ENCODE results near the gene LAMA5.
A peak's percentile ranks its signal among the peaks of the same experiment; 100 is the strongest.

The LAMA5 gene

GRCh38 chr20:62365814-62366369 is 1.2 kb downstream of the LAMA5 start:
- Histone ChIP-seq H3K4me1 (ENCODE audit: insufficient read depth, low read length) (peaks cover 72% of the 10 kb centered on the region), H3K4me3 (ENCODE audit: low read length) (peak overlapping the region; percentile 80), H3K9me3 (ENCODE audit: insufficient read depth, low read depth, low read length) (no peaks in the 10 kb centered on the region), H3K27ac (ENCODE audit: low read depth, low read length) (peak overlapping the region; percentile 92), H3K36me3 (ENCODE audit: insufficient read depth, low read length) (peaks cover 7% of the 10 kb centered on the region; the same call in 1 of the 2 replicates), H3K9ac (ENCODE audit: low read depth, low read length) (peak overlapping the region; percentile 66), H3K27me3 (ENCODE audit: insufficient read depth, low read length) (no peaks in the 10 kb centered on the region)
- WGBS = 5% methylated on average over 10 of the region's 10 CpGs

GRCh38 chr20:62364911-62365736 is 2.0 kb downstream of the LAMA5 start:
- peaks cover 72% of the 10 kb centered on the region for H3K4me1 ChIP-seq (ENCODE audit: insufficient read depth, low read length)
- H3K27ac ChIP-seq (ENCODE audit: low read depth, low read length) = peak overlapping the region; percentile 92; the same call in 1 of the 2 replicates
- H3K36me3 ChIP-seq (ENCODE audit: insufficient read depth, low read length) = peaks cover 11% of the 10 kb centered on the region
- peak overlapping the region; percentile 35; the same call in 1 of the 2 replicates for H3K9ac ChIP-seq (ENCODE audit: low read depth, low read length)
- no peaks in the 10 kb centered on the region for H3K9me3 ChIP-seq (ENCODE audit: insufficient read depth, low read depth, low read length)
- peak overlapping the region; percentile 80 for H3K4me3 ChIP-seq (ENCODE audit: low read length)
- 86% methylated on average over 27 of the region's 27 CpGs for WGBS
- H3K27me3 ChIP-seq (ENCODE audit: insufficient read depth, low read length) = no peaks in the 10 kb centered on the region

GRCh38 chr20:62363920-62364851 is 2.9 kb downstream of the LAMA5 start:
- H3K36me3 ChIP-seq (ENCODE audit: insufficient read depth, low read length) = peaks cover 14% of the 10 kb centered on the region
- peaks cover 62% of the 10 kb centered on the region for H3K4me1 ChIP-seq (ENCODE audit: insufficient read depth, low read length)
- no peaks in the 10 kb centered on the region for H3K27me3 ChIP-seq (ENCODE audit: insufficient read depth, low read length)
- H3K9me3 ChIP-seq (ENCODE audit: insufficient read depth, low read depth, low read length) = no peaks in the 10 kb centered on the region
- H3K9ac ChIP-seq (ENCODE audit: low read depth, low read length) = no peak overlapping the region; the same call in 1 of the 2 replicates
- WGBS = 84% methylated on average over 22 of the region's 22 CpGs
- no peak overlapping the region for H3K4me3 ChIP-seq (ENCODE audit: low read length)
- peak overlapping the region; percentile 92 for H3K27ac ChIP-seq (ENCODE audit: low read depth, low read length)

- H3K4me3 ChIP-seq (ENCODE audit: low read length) = no peak overlapping the region
- no peaks in the 10 kb centered on the region for H3K27me3 ChIP-seq (ENCODE audit: insufficient read depth, low read length)
- H3K9ac ChIP-seq (ENCODE audit: low read depth, low read length) = peak overlapping the region; percentile 17; the same call in 1 of the 2 replicates
- WGBS = 71% methylated on average over 20 of the region's 20 CpGs
- no peaks in the 10 kb centered on the region for H3K9me3 ChIP-seq (ENCODE audit: insufficient read depth, low read depth, low read length)
- peak overlapping the region; percentile 92 for H3K27ac ChIP-seq (ENCODE audit: low read depth, low read length)
- H3K36me3 ChIP-seq (ENCODE audit: insufficient read depth, low read length) = peaks cover 14% of the 10 kb centered on the region
- peaks cover 55% of the 10 kb centered on the region for H3K4me1 ChIP-seq (ENCODE audit: insufficient read depth, low read length)
Measured at GRCh38 chr20:62362991-62363919, 3.9 kb downstream of the LAMA5 start.

- Histone ChIP-seq H3K4me1 (ENCODE audit: insufficient read depth, low read length) (peaks cover 48% of the 10 kb centered on the region), H3K9me3 (ENCODE audit: insufficient read depth, low read depth, low read length) (no peaks in the 10 kb centered on the region), H3K9ac (ENCODE audit: low read depth, low read length) (peak overlapping the region; percentile 55), H3K4me3 (ENCODE audit: low read length) (no peak overlapping the region), H3K27me3 (ENCODE audit: insufficient read depth, low read length) (no peaks in the 10 kb centered on the region), H3K36me3 (ENCODE audit: insufficient read depth, low read length) (peaks cover 14% of the 10 kb centered on the region), H3K27ac (ENCODE audit: low read depth, low read length) (peak overlapping the region; percentile 92)
- WGBS = 89% methylated on average over 13 of the region's 13 CpGs
Measured at GRCh38 chr20:62362590-62362940, 4.5 kb downstream of the LAMA5 start.

GRCh38 chr20:62361799-62362589 is 5.1 kb downstream of the LAMA5 start:
- 66% methylated on average over 34 of the region's 34 CpGs for WGBS
- H3K27me3 ChIP-seq (ENCODE audit: insufficient read depth, low read length) = no peaks in the 10 kb centered on the region
- H3K9ac ChIP-seq (ENCODE audit: low read depth, low read length) = peak overlapping the region; percentile 72
- H3K27ac ChIP-seq (ENCODE audit: low read depth, low read length) = peak overlapping the region; percentile 96
- H3K4me1 ChIP-seq (ENCODE audit: insufficient read depth, low read length) = peaks cover 46% of the 10 kb centered on the region
- no peak overlapping the region for H3K4me3 ChIP-seq (ENCODE audit: low read length)
- H3K9me3 ChIP-seq (ENCODE audit: insufficient read depth, low read depth, low read length) = no peaks in the 10 kb centered on the region
- peaks cover 14% of the 10 kb centered on the region for H3K36me3 ChIP-seq (ENCODE audit: insufficient read depth, low read length)

GRCh38 chr20:62360854-62361798 is 6.0 kb downstream of the LAMA5 start:
- Histone ChIP-seq H3K4me1 (ENCODE audit: insufficient read depth, low read length) (peaks cover 54% of the 10 kb centered on the region), H3K27ac (ENCODE audit: low read depth, low read length) (peak overlapping the region; percentile 96), H3K9ac (ENCODE audit: low read depth, low read length) (peak overlapping the region; percentile 72), H3K27me3 (ENCODE audit: insufficient read depth, low read length) (no peaks in the 10 kb centered on the region), H3K4me3 (ENCODE audit: low read length) (no peak overlapping the region), H3K9me3 (ENCODE audit: insufficient read depth, low read depth, low read length) (no peaks in the 10 kb centered on the region), H3K36me3 (ENCODE audit: insufficient read depth, low read length) (peaks cover 17% of the 10 kb centered on the region)
- WGBS = 62% methylated on average over 25 of the region's 25 CpGs

GRCh38 chr20:62359491-62360121 is 7.5 kb downstream of the LAMA5 start:
- H3K4me3 ChIP-seq (ENCODE audit: low read length) = no peak overlapping the region
- peaks cover 22% of the 10 kb centered on the region for H3K36me3 ChIP-seq (ENCODE audit: insufficient read depth, low read length)
- peak overlapping the region; percentile 49 for H3K27ac ChIP-seq (ENCODE audit: low read depth, low read length)
- H3K27me3 ChIP-seq (ENCODE audit: insufficient read depth, low read length) = no peaks in the 10 kb centered on the region
- H3K9ac ChIP-seq (ENCODE audit: low read depth, low read length) = peak overlapping the region; percentile 34; the same call in 1 of the 2 replicates
- H3K4me1 ChIP-seq (ENCODE audit: insufficient read depth, low read length) = peaks cover 59% of the 10 kb centered on the region
- 91% methylated on average over 25 of the region's 25 CpGs for WGBS
- no peaks in the 10 kb centered on the region for H3K9me3 ChIP-seq (ENCODE audit: insufficient read depth, low read depth, low read length)

- Histone ChIP-seq H3K4me3 (ENCODE audit: low read length) (no peak overlapping the region), H3K36me3 (ENCODE audit: insufficient read depth, low read length) (peaks cover 22% of the 10 kb centered on the region), H3K9me3 (ENCODE audit: insufficient read depth, low read depth, low read length) (no peaks in the 10 kb centered on the region), H3K27ac (ENCODE audit: low read depth, low read length) (peak overlapping the region; percentile 49), H3K27me3 (ENCODE audit: insufficient read depth, low read length) (no peaks in the 10 kb centered on the region), H3K4me1 (ENCODE audit: insufficient read depth, low read length) (peaks cover 59% of the 10 kb centered on the region), H3K9ac (ENCODE audit: low read depth, low read length) (peak overlapping the region; percentile 43; the same call in 1 of the 2 replicates)
- WGBS = 81% methylated on average over 16 of the region's 16 CpGs
Measured at GRCh38 chr20:62359043-62359490, 8.0 kb downstream of the LAMA5 start.

Data from HUES64 (cell line).